Gastrocnemius medialis (tissue), 4 donors: ENCODE results near the gene KCNK6.

Source experiments
- CTCF ChIP-seq, 5 experiments: fragments of 450-650 bp in 3 of 5; fragments of 200-600 bp in 2 of 5; sonication (generic) in 2 of 5; IDR thresholded peaks in 4 of 5; conservative IDR thresholded peaks in 1 of 5; 1 replicate in 4 of 5; 2 replicates in 1 of 5; pipeline ENCODE4 v1.5.1; 2016 to 2019; ENCODE audit warnings: antibody characterized with exemption in 5 of 5, mild to moderate bottlenecking in 3 of 5, moderate library complexity in 3 of 5
- POLR2A ChIP-seq, 2 donors: fragments of 450-650 bp; IDR thresholded peaks; one replicate each; pipeline ENCODE4 v1.6.1; 2017; ENCODE audit warnings: antibody characterized with exemption in 2 of 2, mild to moderate bottlenecking in 2 of 2, moderate library complexity in 2 of 2

DNA sequence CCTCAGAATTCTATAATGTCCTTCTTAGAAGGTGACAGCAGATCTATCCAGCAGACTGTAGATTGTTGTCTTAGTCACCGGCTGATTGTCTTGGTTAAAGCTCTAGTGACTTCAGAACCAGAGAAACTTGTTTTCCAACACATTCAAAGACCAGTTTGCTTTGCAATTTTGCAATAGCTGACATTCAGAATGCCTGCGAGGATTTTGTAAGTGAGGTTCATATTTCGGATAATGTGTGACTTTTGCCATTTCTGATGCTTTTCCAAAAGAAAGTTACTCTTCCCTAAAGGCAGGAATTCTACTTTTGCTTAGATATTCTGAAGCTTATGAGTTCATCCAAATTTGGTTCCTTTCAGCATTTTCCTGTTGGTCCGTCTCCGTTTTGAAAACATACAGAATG lies 42.1 kb upstream of the KCNK6 start:
- no peak for TF ChIP-seq POLR2A (IDR thresholded peaks at IDR 0.05)
- no peak for TF ChIP-seq CTCF (IDR thresholded peaks at IDR 0.05 in 4 of 5, conservative IDR thresholded peaks at IDR 0.05 in 1 of 5)
